Mesendoderm (in vitro differentiated cells): ENCODE results near the gene VPS33B.

Experiments
- DNase-seq: peaks from one replicate; pipeline ENCODE4 v3.0.0; 2013
- H2AK5ac ChIP-seq: 2 replicates; pipeline ENCODE4 v1.6.1; 2013; ENCODE audit warnings: low read length, inconsistent platforms
- H2BK120ac ChIP-seq: 2 replicates; pipeline ENCODE4 v1.6.1; 2013; ENCODE audit warnings: low read depth, mild to moderate bottlenecking, low read length, moderate library complexity, mixed read lengths
- H2BK15ac ChIP-seq: replicated peaks from 2 replicates; pipeline ENCODE4 v1.6.1; 2013; ENCODE audit warnings: low read depth, mild to moderate bottlenecking, moderate library complexity
- H2BK5ac ChIP-seq: 2 replicates; pipeline ENCODE4 v1.6.1; 2013; ENCODE audit warnings: low read length, inconsistent platforms
- H3K18ac ChIP-seq: 2 replicates; pipeline ENCODE4 v1.6.1; 2013; ENCODE audit warnings: mild to moderate bottlenecking, low read length, mixed read lengths
- H3K23ac ChIP-seq: one replicate; pipeline ENCODE4 v1.6.1; 2013; ENCODE audit warnings: low read length
- H3K27ac ChIP-seq: 2 replicates; pipeline ENCODE4 v1.5.1; 2013; ENCODE audit warnings: low read depth, mild to moderate bottlenecking, inconsistent platforms, low read length, moderate library complexity
- H3K27me3 ChIP-seq: 2 replicates; pipeline ENCODE4 v1.6.1; 2013; ENCODE audit warnings: low read length, control low read depth, mild to moderate bottlenecking, inconsistent platforms; ENCODE audit not compliant: insufficient read depth, poor library complexity
- H3K36me3 ChIP-seq: 2 replicates; pipeline ENCODE4 v1.6.1; 2013; ENCODE audit warnings: low read length, inconsistent platforms; ENCODE audit not compliant: control insufficient read depth, insufficient read depth
- H3K4ac ChIP-seq: one replicate; pipeline ENCODE4 v1.6.1; 2013; ENCODE audit warnings: low read depth, mild to moderate bottlenecking, low read length, moderate library complexity
- H3K4me1 ChIP-seq: 2 replicates; pipeline ENCODE4 v1.6.1; 2013; ENCODE audit warnings: low read depth, low read length, inconsistent platforms; ENCODE audit not compliant: control insufficient read depth
- H3K4me2 ChIP-seq: 2 replicates; pipeline ENCODE4 v1.6.1; 2013; ENCODE audit warnings: low read length
- H3K4me3 ChIP-seq: 2 replicates; pipeline ENCODE4 v1.5.1; 2013; ENCODE audit warnings: mild to moderate bottlenecking, low read length
- H3K56ac ChIP-seq: one replicate; pipeline ENCODE4 v1.6.1; 2013; ENCODE audit warnings: low read length
- H3K79me1 ChIP-seq: 2 replicates; pipeline ENCODE4 v1.6.1; 2013; ENCODE audit warnings: low read length, inconsistent platforms
- H3K79me2 ChIP-seq: 2 replicates; pipeline ENCODE4 v1.6.1; 2013; ENCODE audit warnings: mild to moderate bottlenecking, low read length; ENCODE audit not compliant: control insufficient read depth, insufficient read depth
- H3K9ac ChIP-seq: 2 replicates; pipeline ENCODE4 v1.6.1; 2013; ENCODE audit warnings: low read length, inconsistent platforms
- H4K5ac ChIP-seq: one replicate; pipeline ENCODE4 v1.6.1; 2013; ENCODE audit warnings: low read length
- H4K8ac ChIP-seq: one replicate; pipeline ENCODE4 v1.6.1; 2013; ENCODE audit warnings: low read depth, mild to moderate bottlenecking, control low read depth, low read length, moderate library complexity
- WGBS: extraction: QIAGEN DNeasy Blood & Tissue Kit; methylation state at CpG from one replicate; pipeline ENCODE4 v1.1.7; 2013; ENCODE audit warnings: low lambda C conversion rate, missing lambda C conversion rate; ENCODE audit not compliant: insufficient coverage; ENCODE audit errors: extremely low coverage; 5-methylcytosine and 5-hydroxymethylcytosine counted together

The VPS33B gene

DNA sequence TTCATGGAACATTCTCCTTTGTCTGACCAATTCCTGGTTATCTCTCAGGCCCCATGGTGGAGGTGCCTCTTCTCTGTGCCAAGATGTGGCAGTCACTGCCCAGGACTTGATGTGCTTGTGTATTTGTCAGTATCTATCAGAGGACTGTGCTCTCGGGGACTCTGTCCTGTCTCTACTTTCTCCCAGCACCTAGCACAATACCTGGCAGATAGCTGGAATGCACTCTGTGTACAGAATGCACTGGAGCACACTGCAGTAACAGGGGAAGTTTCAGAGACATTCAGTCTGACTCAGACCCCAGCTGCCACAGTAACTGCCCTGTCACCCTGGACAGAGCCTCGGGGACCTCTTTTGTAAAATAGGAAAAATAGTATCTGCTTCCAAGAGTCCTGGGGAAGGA, 43.1 kb upstream of the VPS33B start:
- Histone ChIP-seq H3K23ac (no peak overlapping the region), H2BK15ac (no peak overlapping the region), H3K79me2 (no peaks in the 10 kb centered on the region), H2AK5ac (no peak overlapping the region), H3K18ac (no peak overlapping the region), H3K4me2 (no peak overlapping the region), H2BK5ac (no peak overlapping the region), H4K5ac (no peak overlapping the region), H4K8ac (no peak overlapping the region), H3K4ac (no peak overlapping the region), H3K27ac (no peak overlapping the region), H3K4me3 (no peak overlapping the region), H3K56ac (no peak overlapping the region), H3K27me3 (no peaks in the 10 kb centered on the region), H2BK120ac (no peak overlapping the region), H3K4me1 (no peaks in the 10 kb centered on the region), H3K36me3 (no peaks in the 10 kb centered on the region), H3K9ac (no peak overlapping the region), H3K79me1 (no peaks in the 10 kb centered on the region)
- no CpG with 5 or more reads among the region's 2 CpGs for WGBS
- no peak for DNase-seq

DNA sequence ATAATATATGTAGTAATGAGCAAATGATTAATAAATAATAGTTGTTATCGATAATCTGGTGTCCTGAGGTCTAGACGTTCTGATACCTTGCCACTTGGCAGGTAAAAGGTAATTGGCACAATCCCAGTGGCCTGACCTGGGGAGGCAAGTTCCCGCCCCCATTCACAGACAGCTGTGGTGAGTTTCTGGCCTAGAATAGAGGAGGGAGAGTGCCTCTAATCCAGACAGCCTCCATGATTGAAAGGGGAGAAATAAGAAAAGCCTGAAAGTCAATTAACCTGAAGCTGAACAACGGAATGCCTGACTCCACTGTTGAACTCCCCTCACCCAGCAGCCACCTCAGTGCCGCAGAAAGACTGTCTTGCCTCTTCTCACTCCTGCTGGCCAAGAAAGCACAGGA, 39.6 kb upstream of the VPS33B start:
- Histone ChIP-seq H3K9ac (no peak overlapping the region), H3K79me1 (no peaks in the 10 kb centered on the region), H3K4me1 (no peaks in the 10 kb centered on the region), H3K18ac (no peak overlapping the region), H3K4ac (no peak overlapping the region), H3K23ac (no peak overlapping the region), H3K27me3 (no peaks in the 10 kb centered on the region), H3K27ac (no peak overlapping the region), H2BK120ac (no peak overlapping the region), H2BK15ac (no peak overlapping the region), H4K8ac (no peak overlapping the region), H3K36me3 (no peaks in the 10 kb centered on the region), H2AK5ac (no peak overlapping the region), H3K79me2 (no peaks in the 10 kb centered on the region), H3K56ac (no peak overlapping the region), H3K4me3 (no peak overlapping the region), H3K4me2 (no peak overlapping the region), H4K5ac (no peak overlapping the region), H2BK5ac (no peak overlapping the region)
- no peak for DNase-seq
- no CpG with 5 or more reads among the region's 5 CpGs for WGBS

DNA sequence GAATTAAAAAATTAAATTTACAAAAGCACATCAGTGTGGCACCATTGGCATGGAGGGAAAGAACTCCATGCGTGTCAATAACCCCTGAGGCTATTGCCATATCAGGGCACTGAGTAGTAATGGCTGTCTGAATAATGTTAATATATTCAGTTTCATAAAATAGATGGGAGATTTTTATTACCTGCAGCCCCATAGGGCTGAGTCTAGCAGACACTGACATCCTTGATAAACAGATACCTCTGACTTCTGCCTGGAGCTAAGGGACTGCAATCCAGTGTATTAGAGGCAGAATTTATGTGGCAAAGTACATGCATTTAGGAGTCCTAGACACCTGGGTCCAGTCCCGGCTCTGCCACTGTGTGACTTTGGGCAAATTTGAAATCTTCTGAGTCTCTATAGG, 38.8 kb upstream of the VPS33B start:
- no peak overlapping the region for H3K56ac ChIP-seq
- H2BK120ac ChIP-seq: no peak overlapping the region
- H3K9ac ChIP-seq: no peak overlapping the region
- H3K18ac ChIP-seq: no peak overlapping the region
- H2BK15ac ChIP-seq: no peak overlapping the region
- no peak overlapping the region for H4K5ac ChIP-seq
- no peak overlapping the region for H4K8ac ChIP-seq
- no peaks in the 10 kb centered on the region for H3K4me1 ChIP-seq
- H3K27ac ChIP-seq: no peak overlapping the region
- H3K23ac ChIP-seq: no peak overlapping the region
- no peak overlapping the region for H3K4me2 ChIP-seq
- H2BK5ac ChIP-seq: no peak overlapping the region
- no peak overlapping the region for H2AK5ac ChIP-seq
- no peaks in the 10 kb centered on the region for H3K79me1 ChIP-seq
- no peaks in the 10 kb centered on the region for H3K36me3 ChIP-seq
- no peak overlapping the region for H3K4me3 ChIP-seq
- no peak overlapping the region for H3K4ac ChIP-seq
- no peaks in the 10 kb centered on the region for H3K27me3 ChIP-seq
- no peaks in the 10 kb centered on the region for H3K79me2 ChIP-seq
- no CpG with 5 or more reads among the region's 2 CpGs for WGBS
- DNase-seq: no peak

DNA sequence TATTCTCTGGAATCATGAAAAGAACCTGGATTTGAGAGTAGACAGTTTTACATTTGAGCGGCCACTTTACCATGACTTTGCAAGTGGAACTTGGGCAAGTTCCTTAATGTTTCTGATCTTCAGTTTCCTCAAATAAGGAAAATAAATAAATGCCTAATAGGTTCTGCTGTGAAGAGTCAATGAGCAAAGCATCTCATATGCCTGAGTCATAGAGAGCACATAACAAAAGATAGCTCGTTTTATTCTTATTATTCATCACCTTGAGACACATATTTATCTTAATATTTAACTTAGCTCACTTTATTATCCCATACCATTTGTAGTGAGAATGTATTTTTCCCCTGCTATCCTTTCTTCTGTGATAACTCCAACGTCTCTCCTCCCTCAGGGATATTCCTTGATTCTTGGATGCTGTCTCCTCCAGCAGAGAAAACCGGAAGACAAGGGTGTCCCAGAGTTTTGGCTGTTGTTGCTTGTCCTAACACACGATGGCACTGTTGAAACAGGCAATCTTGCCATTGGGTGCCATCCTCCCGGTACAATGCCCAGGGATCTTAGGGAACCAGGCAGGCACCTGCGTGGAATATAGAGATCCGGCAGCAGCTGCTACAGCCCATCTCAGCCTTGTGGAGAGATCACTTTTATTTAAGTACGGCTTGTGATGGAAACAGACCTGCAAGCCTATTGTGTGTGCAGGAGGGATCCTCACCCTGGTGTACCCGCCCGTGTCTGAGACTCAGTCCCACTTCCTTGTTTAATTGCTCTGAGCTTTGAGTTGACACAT, 33.3 kb upstream of the VPS33B start:
- Histone ChIP-seq H2BK120ac (no peak overlapping the region), H3K79me1 (no peaks in the 10 kb centered on the region), H3K4me1 (no peaks in the 10 kb centered on the region), H4K5ac (no peak overlapping the region), H2AK5ac (no peak overlapping the region), H3K4me2 (no peak overlapping the region), H3K4ac (no peak overlapping the region), H3K79me2 (no peaks in the 10 kb centered on the region), H3K4me3 (no peak overlapping the region), H2BK5ac (no peak overlapping the region), H2BK15ac (no peak overlapping the region), H3K27ac (no peak overlapping the region), H3K23ac (no peak overlapping the region), H3K36me3 (no peaks in the 10 kb centered on the region), H3K18ac (no peak overlapping the region), H3K27me3 (no peaks in the 10 kb centered on the region), H3K56ac (no peak overlapping the region), H3K9ac (no peak overlapping the region), H4K8ac (no peak overlapping the region)
- DNase-seq: peak; percentile 73
- no CpG with 5 or more reads among the region's 11 CpGs for WGBS

DNA sequence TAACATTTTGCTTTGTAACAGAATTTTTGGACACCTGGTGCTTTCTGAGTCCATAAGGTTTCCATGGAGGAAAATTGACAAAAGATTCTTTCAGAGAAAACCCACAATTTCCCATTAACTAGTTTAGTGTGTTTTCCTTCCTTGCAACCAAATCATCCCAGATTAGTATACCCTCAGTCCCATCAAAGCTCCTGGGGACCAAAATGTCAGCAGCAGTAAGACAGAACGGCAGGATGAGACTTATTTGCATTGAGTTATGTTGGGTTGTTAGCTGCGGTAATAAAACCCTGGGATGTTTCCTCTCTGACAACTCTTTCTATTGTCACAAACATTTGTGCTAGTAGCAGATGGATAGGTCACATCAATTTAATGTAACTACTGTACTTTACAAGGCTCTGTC, 32.4 kb upstream of the VPS33B start:
- Histone ChIP-seq H2BK120ac (no peak overlapping the region), H3K27me3 (no peaks in the 10 kb centered on the region), H4K8ac (no peak overlapping the region), H3K18ac (no peak overlapping the region), H3K36me3 (no peaks in the 10 kb centered on the region), H3K9ac (no peak overlapping the region), H4K5ac (no peak overlapping the region), H3K23ac (no peak overlapping the region), H3K79me2 (no peaks in the 10 kb centered on the region), H3K56ac (no peak overlapping the region), H2BK15ac (no peak overlapping the region), H3K4ac (no peak overlapping the region), H3K27ac (no peak overlapping the region), H2AK5ac (no peak overlapping the region), H3K79me1 (no peaks in the 10 kb centered on the region), H3K4me3 (no peak overlapping the region), H2BK5ac (no peak overlapping the region), H3K4me1 (no peaks in the 10 kb centered on the region), H3K4me2 (no peak overlapping the region)
- WGBS: no CpG with 5 or more reads among the region's 2 CpGs
- no peak for DNase-seq

DNA sequence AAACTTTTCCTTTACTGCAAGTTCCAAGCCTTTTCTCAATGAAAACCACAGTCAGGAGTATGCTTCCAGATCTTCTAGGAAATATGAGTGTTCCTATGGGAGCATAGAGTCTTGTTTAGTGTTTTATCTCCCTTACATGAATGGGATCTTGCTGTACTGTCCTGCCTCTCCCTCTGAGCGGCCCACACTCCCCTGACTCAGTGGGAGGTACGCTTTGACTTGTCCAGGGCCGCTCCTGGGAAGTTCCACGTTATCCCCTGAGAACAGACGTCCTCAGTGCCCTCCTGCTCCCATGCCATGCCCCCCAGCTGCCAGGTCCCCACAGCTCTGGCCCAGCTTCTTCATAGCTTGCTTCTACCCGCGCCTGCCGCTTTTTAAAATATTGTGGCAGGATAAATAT, 28.9 kb upstream of the VPS33B start:
- no peak overlapping the region for H3K4me3 ChIP-seq
- no peaks in the 10 kb centered on the region for H3K4me1 ChIP-seq
- H2AK5ac ChIP-seq: no peak overlapping the region
- H3K4me2 ChIP-seq: no peak overlapping the region
- no peak overlapping the region for H3K18ac ChIP-seq
- WGBS: no CpG with 5 or more reads among the region's 8 CpGs
- no peak overlapping the region for H2BK120ac ChIP-seq
- H3K27me3 ChIP-seq: no peaks in the 10 kb centered on the region
- no peak overlapping the region for H3K56ac ChIP-seq
- H3K36me3 ChIP-seq: no peaks in the 10 kb centered on the region
- no peak for DNase-seq
- H3K9ac ChIP-seq: no peak overlapping the region
- no peak overlapping the region for H3K27ac ChIP-seq
- H3K23ac ChIP-seq: no peak overlapping the region
- H2BK15ac ChIP-seq: no peak overlapping the region
- no peak overlapping the region for H4K8ac ChIP-seq
- no peaks in the 10 kb centered on the region for H3K79me2 ChIP-seq
- no peak overlapping the region for H2BK5ac ChIP-seq
- H4K5ac ChIP-seq: no peak overlapping the region
- no peaks in the 10 kb centered on the region for H3K79me1 ChIP-seq
- H3K4ac ChIP-seq: no peak overlapping the region
